Epithelial cell of proximal tubule (primary cell): ENCODE results near the gene TSPAN7. TPM values are rescaled to one million over a fixed set of nuclear protein-coding genes. Genes with fewer than 3 reads are reported as not detected.

Source experiments
- DNase-seq: peaks from one replicate; pipeline ENCODE4 v3.0.0-alpha.2; 2011; ENCODE audit warnings: low read depth
- H3K4me3 ChIP-seq: 2 replicates; pipeline ENCODE4 v1.5.1; 2011; ENCODE audit warnings: low read depth, mild to moderate bottlenecking, low read length
- CTCF ChIP-seq: conservative IDR thresholded peaks from 2 replicates; pipeline ENCODE4 v1.5.1; 2012; ENCODE audit warnings: low read depth, mild to moderate bottlenecking, low read length
- total RNA-seq: library from RNA; depleted of rRNA; stranded (reverse); fragments of >200 nt; gene quantifications from 2 replicates; pipeline ENCODE4 v1.2.3, GENCODE V29; 2015

Gene TSPAN7
- 0.29 and 1.9 TPM in 2 replicates for total RNA-seq

- peak within 1 kb of the TSS; percentile 55 for H3K4me3 ChIP-seq
- no peak for DNase-seq
- no peak for TF ChIP-seq CTCF
These were observed at the start of gene TSPAN7 for GRCh38 chrX:38561126-38561868. Gene TSPAN7, plus strand, starts transcription at chrX:38561542. Its CDS starts 5 bp downstream, at chrX:38561547.

GRCh38 chrX:38513112-38513742, 48.1 kb upstream of the TSPAN7 start:
- no peak for DNase-seq
- no peak overlapping the region for H3K4me3 ChIP-seq
- no peak for TF ChIP-seq CTCF

GRCh38 chrX:38514016-38514854, 47.1 kb upstream of the TSPAN7 start:
- DNase-seq, result no peak
- TF ChIP-seq CTCF, result no peak
- H3K4me3 ChIP-seq, result no peak overlapping the region

GRCh38 chrX:38515291-38515690, 46.1 kb upstream of the TSPAN7 start:
- TF ChIP-seq CTCF, result no peak
- H3K4me3 ChIP-seq, result no peak overlapping the region
- DNase-seq, result no peak

- TF ChIP-seq CTCF, result no peak
- no peak overlapping the region for H3K4me3 ChIP-seq
- no peak for DNase-seq
These were observed 45.1 kb upstream of the TSPAN7 start for GRCh38 chrX:38516196-38516774.

GRCh38 chrX:38519651-38520050, 41.7 kb upstream of the TSPAN7 start:
- TF ChIP-seq CTCF, result no peak
- H3K4me3 ChIP-seq, result no peak overlapping the region
- DNase-seq, result no peak
